Measurements from ENCODE around the gene FAM3D. TPM values are rescaled to one million over a fixed set of nuclear protein-coding genes. Genes with fewer than 3 reads are reported as not detected.

FAM3D gene
- polyA plus RNA-seq, 3 donors = 0.28 to 1.9 (median 0.71) TPM

DNA sequence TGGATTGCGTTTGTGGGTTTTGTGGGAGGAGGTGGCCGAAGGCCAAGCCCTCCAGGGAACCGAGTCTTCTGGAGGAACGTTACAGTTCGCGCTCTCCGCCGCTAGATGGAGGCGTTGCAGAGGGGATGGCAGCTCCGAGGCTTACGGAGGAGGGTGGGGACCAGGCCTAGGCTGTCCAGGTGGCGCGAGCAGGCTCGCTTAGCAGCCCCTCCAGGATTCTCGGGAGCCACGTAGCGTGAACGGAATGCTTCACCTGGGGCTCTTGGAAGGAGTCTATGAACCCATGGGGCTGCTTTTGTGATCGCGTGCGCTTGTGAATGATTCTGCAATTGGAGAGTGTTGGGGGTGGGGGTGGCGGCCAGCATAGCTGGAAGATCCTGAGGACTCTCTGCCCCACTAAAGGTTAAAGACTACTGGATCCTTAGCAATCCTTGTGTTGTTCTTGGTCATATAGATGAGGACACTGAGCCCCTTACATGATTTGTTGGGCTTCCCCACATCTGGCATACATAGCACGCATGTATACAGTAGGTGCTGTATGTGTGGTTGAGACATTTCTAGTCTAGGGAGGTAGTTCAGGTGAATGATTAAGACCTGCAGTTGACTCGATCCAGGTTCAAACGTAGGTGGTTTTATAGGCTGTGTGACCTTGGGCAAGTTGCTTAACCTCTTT lies 25.7 kb downstream of the FAM3D start:
- H3K4me3 Mint-ChIP-seq = no peak overlapping the region

GRCh38 chr3:58639842-58640241 lies 26.7 kb downstream of the FAM3D start:
- H3K4me3 Mint-ChIP-seq = no peak overlapping the region
- TF ChIP-seq, protein P1, sequence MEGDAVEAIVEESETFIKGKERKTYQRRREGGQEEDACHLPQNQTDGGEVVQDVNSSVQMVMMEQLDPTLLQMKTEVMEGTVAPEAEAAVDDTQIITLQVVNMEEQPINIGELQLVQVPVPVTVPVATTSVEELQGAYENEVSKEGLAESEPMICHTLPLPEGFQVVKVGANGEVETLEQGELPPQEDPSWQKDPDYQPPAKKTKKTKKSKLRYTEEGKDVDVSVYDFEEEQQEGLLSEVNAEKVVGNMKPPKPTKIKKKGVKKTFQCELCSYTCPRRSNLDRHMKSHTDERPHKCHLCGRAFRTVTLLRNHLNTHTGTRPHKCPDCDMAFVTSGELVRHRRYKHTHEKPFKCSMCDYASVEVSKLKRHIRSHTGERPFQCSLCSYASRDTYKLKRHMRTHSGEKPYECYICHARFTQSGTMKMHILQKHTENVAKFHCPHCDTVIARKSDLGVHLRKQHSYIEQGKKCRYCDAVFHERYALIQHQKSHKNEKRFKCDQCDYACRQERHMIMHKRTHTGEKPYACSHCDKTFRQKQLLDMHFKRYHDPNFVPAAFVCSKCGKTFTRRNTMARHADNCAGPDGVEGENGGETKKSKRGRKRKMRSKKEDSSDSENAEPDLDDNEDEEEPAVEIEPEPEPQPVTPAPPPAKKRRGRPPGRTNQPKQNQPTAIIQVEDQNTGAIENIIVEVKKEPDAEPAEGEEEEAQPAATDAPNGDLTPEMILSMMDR (IDR thresholded peaks at IDR 0.05) = no peak
- 92% methylated on average over 9 of the region's 10 CpGs for WGBS (ENCODE audit: insufficient coverage)
- H3K36me3 Mint-ChIP-seq = no peaks in the 10 kb centered on the region
- Histone ChIP-seq H3K27ac (ENCODE audit: low read depth in 1 of 2, low read length in 2 of 2) (no peak overlapping the region), H3K9ac (ENCODE audit: insufficient read depth, low read length, poor library complexity, severe bottlenecking) (no peak overlapping the region), H3K9me3 (replicated peaks in 1 of 2; ENCODE audit: control insufficient read depth in 1 of 2, insufficient read depth in 1 of 2, low read length in 2 of 2) (no peaks in the 10 kb centered on the region), H3K79me2 (ENCODE audit: insufficient read depth, low read length) (no peaks in the 10 kb centered on the region), H3K36me3 (replicated peaks in 1 of 2; ENCODE audit: control insufficient read depth in 1 of 2, insufficient read depth in 2 of 2, low read length in 2 of 2) (no peaks in the 10 kb centered on the region), H4K20me1 (ENCODE audit: insufficient read depth, low read length) (no peaks in the 10 kb centered on the region), H3K4me2 (replicated peaks; ENCODE audit: extremely low read depth, low read length, poor library complexity, severe bottlenecking) (no peak overlapping the region), H2AFZ (ENCODE audit: insufficient read depth, low read depth, low read length, poor library complexity, severe bottlenecking) (no peak overlapping the region), H3K27me3 (ENCODE audit: control insufficient read depth in 2 of 2, insufficient read depth in 2 of 2, low read length in 2 of 2) (no peaks in the 10 kb centered on the region), H3K4me3 (replicated peaks in 1 of 3; ENCODE audit: low read depth in 2 of 3, low read length in 3 of 3) (no peak overlapping the region), H3K4me1 (ENCODE audit: control insufficient read depth in 1 of 2, insufficient read depth in 2 of 2, low read length in 2 of 2) (peaks cover 2 to 4% of the 10 kb centered on the region in 2 donors)
- intact Hi-C loops (cut with micrococcal nuclease) = loop anchor here (5.0 to 10.0 kb wide), 3 partner anchors 412 to 1215 kb away; partner anchors contain the start of gene CFAP20DC (in 1 of the 2)
- H3K4me1 Mint-ChIP-seq = peaks cover 4% of the 10 kb centered on the region
- H3K27ac Mint-ChIP-seq = no peak overlapping the region
- H3K27me3 Mint-ChIP-seq (ENCODE audit: low read depth in 3 of 3) = peaks cover 0 to 11% (median 1%) of the 10 kb centered on the region in 3 donors
- no peak for DNase-seq
- H3K9me3 Mint-ChIP-seq = peaks cover 0 to 2% (median 0%) of the 10 kb centered on the region in 7 donors

More for the DNA sequence above, 25.7 kb downstream of the FAM3D start:
- Histone ChIP-seq H3K9ac (ENCODE audit: insufficient read depth, low read length, poor library complexity, severe bottlenecking) (no peak overlapping the region), H3K36me3 (replicated peaks in 1 of 2; ENCODE audit: control insufficient read depth in 1 of 2, insufficient read depth in 2 of 2, low read length in 2 of 2) (no peaks in the 10 kb centered on the region), H3K4me3 (replicated peaks in 1 of 3; ENCODE audit: low read depth in 2 of 3, low read length in 3 of 3) (no peak overlapping the region), H4K20me1 (ENCODE audit: insufficient read depth, low read length) (no peaks in the 10 kb centered on the region), H2AFZ (ENCODE audit: insufficient read depth, low read depth, low read length, poor library complexity, severe bottlenecking) (no peak overlapping the region), H3K9me3 (replicated peaks in 1 of 2; ENCODE audit: control insufficient read depth in 1 of 2, insufficient read depth in 1 of 2, low read length in 2 of 2) (no peaks in the 10 kb centered on the region), H3K4me1 (ENCODE audit: control insufficient read depth in 1 of 2, insufficient read depth in 2 of 2, low read length in 2 of 2) (peaks cover 2 to 4% of the 10 kb centered on the region in 2 donors), H3K4me2 (replicated peaks; ENCODE audit: extremely low read depth, low read length, poor library complexity, severe bottlenecking) (no peak overlapping the region), H3K27me3 (ENCODE audit: control insufficient read depth in 2 of 2, insufficient read depth in 2 of 2, low read length in 2 of 2) (no peaks in the 10 kb centered on the region), H3K27ac (ENCODE audit: low read depth in 1 of 2, low read length in 2 of 2) (no peak overlapping the region), H3K79me2 (ENCODE audit: insufficient read depth, low read length) (no peaks in the 10 kb centered on the region)
- TF ChIP-seq, protein P1 (IDR thresholded peaks at IDR 0.05) = peak; percentile 93
- DNase-seq = peak; percentile 36 to 57 (median 54)
- Mint-ChIP-seq H3K27ac (no peak overlapping the region), H3K36me3 (no peaks in the 10 kb centered on the region), H3K9me3 (peaks cover 0 to 2% (median 0%) of the 10 kb centered on the region in 7 donors), H3K27me3 (ENCODE audit: low read depth in 3 of 3) (peaks cover 0 to 11% (median 0%) of the 10 kb centered on the region in 3 donors), H3K4me1 (peaks cover 4% of the 10 kb centered on the region)
- intact Hi-C loops (cut with micrococcal nuclease) = loop anchor here in 1 of 2 donors (5.0 to 10.0 kb wide), 2 partner anchors 411 to 1214 kb away; partner anchors contain the start of gene CFAP20DC
- 21% methylated on average over 23 of the region's 25 CpGs for WGBS (ENCODE audit: insufficient coverage)
